Uterus (tissue), 4 donors: ENCODE measurements around the gene PTGIS. TPM values are rescaled to one million over a fixed set of nuclear protein-coding genes. Genes with fewer than 3 reads are reported as not detected.
"Not testable (repeated sequence)": the region's sequence is repeated elsewhere in the genome, so short reads cannot be mapped to it uniquely, and the experiment has no call there.

Experiments used
- DNase-seq, 2 donors: peaks; one replicate each; pipeline ENCODE4 v3.0.0-alpha.2; 2019 to 2020
- H3K27ac ChIP-seq, 2 donors: fragments of 200-600 bp; sonication (generic); 1 replicate in 1 of 2; 2 replicates in 1 of 2; pipeline ENCODE4 v1.5.1; 2016 to 2018
- H3K27me3 ChIP-seq, 2 donors: fragments of 200-600 bp; sonication (generic); one replicate each; pipeline ENCODE4 v1.5.1; 2018 to 2019; ENCODE audit warnings: control low read depth in 1 of 2
- H3K36me3 ChIP-seq, 2 donors: fragments of 200-600 bp; sonication (generic); one replicate each; pipeline ENCODE4 v1.5.1; 2019; ENCODE audit warnings: control low read depth in 1 of 2
- H3K4me1 ChIP-seq, 2 donors: fragments of 200-600 bp; sonication (generic); one replicate each; pipeline ENCODE4 v1.5.1; 2018 to 2019; ENCODE audit warnings: control low read depth in 1 of 2
- H3K4me3 ChIP-seq, 2 donors: fragments of 200-600 bp; sonication (generic); 1 replicate in 1 of 2; 2 replicates in 1 of 2; pipeline ENCODE4 v1.5.1; 2018 to 2019; ENCODE audit warnings: mild to moderate bottlenecking in 1 of 2
- H3K9me3 ChIP-seq, 2 donors: fragments of 200-600 bp; sonication (generic); one replicate each; pipeline ENCODE4 v1.5.1; 2019; ENCODE audit warnings: control low read depth in 1 of 2
- POLR2A ChIP-seq, 2 donors: fragments of 450-650 bp; IDR thresholded peaks; one replicate each; pipeline ENCODE4 v1.6.1; 2016; ENCODE audit warnings: antibody characterized with exemption in 2 of 2, mild to moderate bottlenecking in 1 of 2, moderate library complexity in 1 of 2
- intact Hi-C: fragments of 100-400 bp; cut with DNase I; formaldehyde crosslinking; loops from one replicate; pipeline ENCODE4 v1.15.1; 2023; ENCODE audit warnings: low total_unique reads
- total RNA-seq, 4 donors: library from RNA; depleted of rRNA in 3 of 4; stranded (reverse); fragments of >200 nt in 3 of 4; gene quantifications; one replicate each; pipeline versions ENCODE4 v1.1.0 to v1.2.4, GENCODE V29; 2014 to 2023
- TF ChIP-seq, protein P1 (sequence below), 4 experiments: fragments of 200-600 bp in 2 of 4; fragments of 450-650 bp in 2 of 4; sonication (generic) in 2 of 4; IDR thresholded peaks; one replicate each; pipeline ENCODE4 v1.5.1; 2016 to 2019; ENCODE audit warnings: antibody characterized with exemption in 4 of 4, mild to moderate bottlenecking in 2 of 4, moderate library complexity in 1 of 4
- donor health status: DM: yes; HTN: yes; CAD: no.

Gene PTGIS
- total RNA-seq, 4 donors from 2014 or later, result 64.7 to 460 (median 140) TPM

DNA sequence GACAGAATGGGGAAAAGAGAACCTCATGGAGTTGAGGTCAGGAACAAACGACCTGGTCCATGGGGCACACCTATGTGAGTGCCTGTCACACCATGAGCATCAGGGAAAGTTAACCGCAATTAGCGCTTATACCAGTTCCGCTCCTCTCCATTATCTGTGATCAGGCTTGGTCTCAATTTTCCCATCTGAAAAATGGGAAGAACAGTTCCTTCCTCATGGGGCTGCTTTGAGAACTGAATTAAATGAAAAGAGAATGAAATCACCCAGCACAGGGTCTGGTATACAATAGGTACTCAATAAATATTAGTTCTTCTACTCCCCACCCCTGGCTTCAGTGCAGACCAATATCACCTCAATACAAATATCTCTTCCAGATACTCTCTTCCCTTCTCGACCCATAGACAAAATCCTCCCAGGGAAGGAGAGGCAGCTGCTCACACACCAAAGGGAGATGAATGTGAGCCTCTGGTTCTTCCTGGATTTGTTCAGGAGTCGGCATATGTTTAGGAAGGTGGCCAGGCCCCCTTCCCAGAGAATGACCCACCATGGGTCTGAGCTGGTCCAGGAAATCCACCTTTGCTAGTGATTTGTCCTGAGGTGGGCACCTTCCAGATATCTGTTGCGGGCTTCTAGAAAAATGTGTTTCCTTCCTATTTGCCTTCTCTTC lies 2.4 kb upstream of the PTGIS start:
- H3K27me3 ChIP-seq, result no peaks in the 10 kb centered on the region
- no peak for DNase-seq
- intact Hi-C loops, result no loop called here
- H3K27ac ChIP-seq, result peak overlapping the region; percentile 94 to 98
- H3K4me1 ChIP-seq, result peaks cover 4 to 16% of the 10 kb centered on the region in 2 donors
- TF ChIP-seq, protein P1, sequence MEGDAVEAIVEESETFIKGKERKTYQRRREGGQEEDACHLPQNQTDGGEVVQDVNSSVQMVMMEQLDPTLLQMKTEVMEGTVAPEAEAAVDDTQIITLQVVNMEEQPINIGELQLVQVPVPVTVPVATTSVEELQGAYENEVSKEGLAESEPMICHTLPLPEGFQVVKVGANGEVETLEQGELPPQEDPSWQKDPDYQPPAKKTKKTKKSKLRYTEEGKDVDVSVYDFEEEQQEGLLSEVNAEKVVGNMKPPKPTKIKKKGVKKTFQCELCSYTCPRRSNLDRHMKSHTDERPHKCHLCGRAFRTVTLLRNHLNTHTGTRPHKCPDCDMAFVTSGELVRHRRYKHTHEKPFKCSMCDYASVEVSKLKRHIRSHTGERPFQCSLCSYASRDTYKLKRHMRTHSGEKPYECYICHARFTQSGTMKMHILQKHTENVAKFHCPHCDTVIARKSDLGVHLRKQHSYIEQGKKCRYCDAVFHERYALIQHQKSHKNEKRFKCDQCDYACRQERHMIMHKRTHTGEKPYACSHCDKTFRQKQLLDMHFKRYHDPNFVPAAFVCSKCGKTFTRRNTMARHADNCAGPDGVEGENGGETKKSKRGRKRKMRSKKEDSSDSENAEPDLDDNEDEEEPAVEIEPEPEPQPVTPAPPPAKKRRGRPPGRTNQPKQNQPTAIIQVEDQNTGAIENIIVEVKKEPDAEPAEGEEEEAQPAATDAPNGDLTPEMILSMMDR (IDR thresholded peaks at IDR 0.05), result no peak
- TF ChIP-seq POLR2A (IDR thresholded peaks at IDR 0.05), result no peak
- no peaks in the 10 kb centered on the region for H3K9me3 ChIP-seq
- H3K4me3 ChIP-seq, result no peak overlapping the region
- no peaks in the 10 kb centered on the region for H3K36me3 ChIP-seq

DNA sequence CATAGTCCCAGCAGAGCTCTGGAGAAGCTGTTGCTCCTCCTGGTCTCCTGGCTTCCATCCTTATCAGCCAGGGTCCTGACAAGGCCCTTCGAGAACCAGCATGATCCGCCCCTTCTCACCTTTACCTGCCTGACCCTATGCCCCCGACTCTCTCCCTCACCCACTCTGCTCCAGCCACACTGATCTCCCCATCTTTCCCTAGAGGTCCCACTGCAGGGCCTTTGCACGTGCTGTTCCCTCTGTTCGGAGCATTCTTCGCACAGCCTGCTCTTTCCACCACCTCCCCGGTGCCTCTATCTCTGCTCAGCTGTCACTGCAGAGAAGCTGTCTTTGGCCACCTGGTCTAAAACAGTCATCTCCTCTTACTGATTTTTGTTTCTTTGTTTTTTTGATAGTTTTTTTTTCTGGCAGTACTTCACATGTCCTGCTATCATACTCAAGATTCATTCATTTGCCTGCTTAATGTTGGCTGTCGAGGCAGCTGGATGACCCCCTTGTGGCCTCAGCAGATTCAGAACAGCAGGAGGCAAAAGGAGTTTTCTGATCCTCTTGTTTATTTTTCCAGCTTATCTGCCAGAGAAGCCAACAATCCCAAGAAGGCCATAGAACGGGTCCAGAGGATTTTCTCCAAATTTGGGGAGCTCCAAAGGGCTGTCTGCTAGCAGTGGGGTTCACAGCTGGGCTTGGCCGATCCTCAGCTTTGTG lies 1.6 kb upstream of the PTGIS start:
- DNase-seq, result peak; percentile 77 to 79
- Histone ChIP-seq H3K36me3 (no peaks in the 10 kb centered on the region), H3K4me1 (peaks cover 4 to 13% of the 10 kb centered on the region in 2 donors), H3K9me3 (no peaks in the 10 kb centered on the region), H3K27ac (peak overlapping the region; percentile 94 to 98), H3K4me3 (no peak overlapping the region), H3K27me3 (no peaks in the 10 kb centered on the region)
- intact Hi-C loops, result no loop called here
- TF ChIP-seq, protein P1 (IDR thresholded peaks at IDR 0.05), result peak in 2 of 4 experiments; percentile 16 to 19
- no peak for TF ChIP-seq POLR2A (IDR thresholded peaks at IDR 0.05)

DNA sequence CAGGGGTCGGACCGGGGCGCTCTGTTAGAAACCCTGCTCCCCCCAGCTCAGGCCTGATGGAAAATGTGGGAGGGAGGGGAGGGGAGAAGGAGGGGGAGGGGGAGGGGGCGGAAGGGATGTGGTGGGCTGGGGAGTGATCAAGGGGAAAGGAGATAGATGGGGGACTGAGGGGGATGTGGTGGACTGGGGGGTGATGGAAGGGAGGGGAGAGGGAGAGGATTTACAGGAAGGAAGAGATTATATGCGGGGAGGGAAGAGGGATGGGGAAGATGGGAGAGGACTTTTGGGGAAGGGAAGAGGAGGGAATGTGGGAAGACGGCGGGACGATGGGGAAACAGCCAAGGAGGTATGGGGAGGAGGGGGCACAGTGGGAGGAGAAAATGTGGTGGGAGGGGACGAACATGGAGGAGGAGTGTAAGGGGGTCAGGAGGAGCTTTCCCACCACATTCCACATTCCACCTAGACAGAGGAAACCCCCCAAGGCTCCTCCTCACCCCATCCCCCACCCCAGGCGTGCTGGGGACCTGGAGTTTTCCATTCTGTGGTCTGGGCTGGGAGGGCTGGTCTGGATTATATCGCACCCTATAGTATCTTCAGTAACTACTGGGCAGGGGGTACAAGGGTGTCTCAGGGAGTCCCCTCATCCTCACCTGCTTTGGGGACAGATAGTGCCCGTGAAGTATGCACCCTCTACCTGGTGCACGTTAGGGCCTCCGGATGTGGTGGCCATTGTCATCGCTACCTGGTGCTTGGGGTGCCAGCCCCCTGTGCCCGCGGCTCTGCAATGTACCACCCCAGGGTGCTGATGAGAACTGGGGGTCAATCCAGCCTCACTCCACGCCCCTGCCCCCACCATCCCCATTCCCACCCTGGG lies 578 bp upstream of the PTGIS start:
- TF ChIP-seq, protein P1 (IDR thresholded peaks at IDR 0.05), result no peak
- no peak for TF ChIP-seq POLR2A (IDR thresholded peaks at IDR 0.05)
- Histone ChIP-seq H3K4me1 (peaks cover 4 to 13% of the 10 kb centered on the region in 2 donors), H3K36me3 (no peaks in the 10 kb centered on the region), H3K4me3 (peak overlapping the region; percentile 68 to 75), H3K27ac (peak overlapping the region; percentile 94 to 98), H3K9me3 (no peaks in the 10 kb centered on the region), H3K27me3 (no peaks in the 10 kb centered on the region)
- peak; percentile 84 to 87 for DNase-seq
- intact Hi-C loops, result no loop called here

DNA sequence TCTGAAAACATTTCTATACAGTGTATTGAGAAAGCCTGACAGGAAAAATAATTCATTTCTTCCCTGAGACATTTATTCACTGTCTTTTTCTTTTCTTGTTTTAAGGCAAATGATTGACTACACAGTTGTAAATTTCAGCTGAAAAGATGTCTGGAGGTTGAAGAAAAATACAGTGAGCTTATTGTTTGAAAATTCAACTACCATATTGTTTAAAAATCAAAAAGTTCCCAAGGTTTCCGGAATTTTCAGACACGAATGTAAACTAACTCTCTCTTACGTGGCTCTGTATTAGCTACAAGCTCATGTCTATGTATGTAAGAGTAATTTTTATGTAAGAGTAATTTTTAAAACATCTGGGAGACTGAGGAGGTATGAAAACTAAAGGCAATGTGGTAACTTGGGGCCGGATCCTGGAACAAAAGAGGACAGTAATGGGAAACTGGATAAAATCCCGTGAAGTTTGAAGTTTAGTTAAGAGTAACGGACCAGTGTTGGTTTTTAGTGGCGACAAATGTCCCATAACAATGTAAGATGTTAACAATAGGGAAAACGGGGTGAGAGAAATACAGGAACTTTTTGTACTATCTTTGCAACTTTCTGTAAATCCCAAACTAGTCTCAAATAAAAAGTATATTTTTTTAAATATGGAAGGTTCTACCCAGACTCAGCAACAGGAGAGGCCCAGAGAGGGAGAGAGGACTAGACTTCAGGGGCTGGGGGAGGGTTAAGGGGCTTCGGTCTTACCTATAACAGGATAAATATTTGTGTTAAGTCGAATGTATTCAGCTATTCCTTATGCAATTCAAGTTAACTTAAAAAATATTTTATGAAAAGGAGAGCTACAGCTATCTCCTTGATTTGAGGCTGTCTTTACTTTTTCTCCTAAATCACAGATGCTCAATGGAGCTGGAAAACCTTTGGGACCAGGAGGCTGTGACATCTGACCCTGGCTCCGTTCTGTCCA lies 1.3 kb downstream of the PTGIS start:
- H3K4me3 ChIP-seq, result peak overlapping the region; percentile 68 to 75
- H3K36me3 ChIP-seq, result no peaks in the 10 kb centered on the region
- TF ChIP-seq, protein P1 (IDR thresholded peaks at IDR 0.05), result no peak
- TF ChIP-seq POLR2A (IDR thresholded peaks at IDR 0.05), result no peak
- peaks cover 18 to 19% of the 10 kb centered on the region in 2 donors for H3K4me1 ChIP-seq
- H3K9me3 ChIP-seq, result no peaks in the 10 kb centered on the region
- no peaks in the 10 kb centered on the region for H3K27me3 ChIP-seq
- H3K27ac ChIP-seq, result peak overlapping the region; percentile 94 to 98
- intact Hi-C loops, result no loop called here
- peak in 1 of 2 donors; percentile 16 for DNase-seq

DNA sequence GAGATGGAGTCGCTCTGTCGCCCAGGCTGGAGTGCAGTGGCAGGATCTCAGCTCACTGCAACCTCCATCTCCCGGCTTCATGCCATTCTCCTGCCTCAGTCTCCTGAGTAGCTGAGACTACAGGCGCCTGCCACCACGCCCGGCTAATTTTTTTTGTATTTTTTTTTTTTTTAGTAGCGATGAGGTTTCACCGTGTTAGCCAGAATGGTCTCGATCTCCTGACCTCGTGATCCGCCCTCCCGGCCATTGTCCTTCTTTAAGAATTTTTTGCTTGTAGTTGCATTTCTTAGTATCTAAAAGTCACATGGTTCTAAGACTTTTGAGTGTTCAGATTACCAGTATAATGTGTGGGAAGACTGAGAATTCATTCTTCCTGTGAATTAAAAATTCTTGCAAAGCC lies 2.9 kb downstream of the PTGIS start:
- DNase-seq, result peak in 1 of 2 donors; percentile 19
- H3K36me3 ChIP-seq, H3K9me3 ChIP-seq, H3K27me3 ChIP-seq, intact Hi-C loops: not testable (repeated sequence)
- peaks cover 16 to 35% of the 10 kb centered on the region in 2 donors for H3K4me1 ChIP-seq
- H3K27ac ChIP-seq, result peak overlapping the region; percentile 94 to 98
- H3K4me3 ChIP-seq, result peak overlapping the region; percentile 68 to 75
